ENCODE measurements around the gene NEURL1B.

The NEURL1B gene

GRCh38 chr5:172726966-172727365 lies 85.9 kb downstream of the NEURL1B start:
- no peak for FAIRE-seq
- no peak for TF ChIP-seq POLR2A (IDR thresholded peaks at IDR 0.05; ENCODE audit: low read depth, low read length)
- no peak for DNase-seq (ENCODE audit: insufficient read length, low spot score)

GRCh38 chr5:172727551-172727950 lies 86.5 kb downstream of the NEURL1B start:
- FAIRE-seq (no peak), DNase-seq (ENCODE audit: insufficient read length, low spot score) (no peak)
- no peak for TF ChIP-seq POLR2A (IDR thresholded peaks at IDR 0.05; ENCODE audit: low read depth, low read length)

- FAIRE-seq (no peak), DNase-seq (ENCODE audit: insufficient read length, low spot score) (no peak)
- TF ChIP-seq POLR2A (IDR thresholded peaks at IDR 0.05; ENCODE audit: low read depth, low read length), result no peak
Observed at GRCh38 chr5:172728481-172729241, 87.6 kb downstream of the NEURL1B start.

- FAIRE-seq (no peak), DNase-seq (ENCODE audit: insufficient read length, low spot score) (no peak)
- no peak for TF ChIP-seq POLR2A (IDR thresholded peaks at IDR 0.05; ENCODE audit: low read depth, low read length)
Observed at GRCh38 chr5:172729588-172729987, 88.5 kb downstream of the NEURL1B start.

GRCh38 chr5:172730222-172730621 lies 89.2 kb downstream of the NEURL1B start:
- TF ChIP-seq POLR2A (IDR thresholded peaks at IDR 0.05; ENCODE audit: low read depth, low read length), result no peak
- no peak for DNase-seq (ENCODE audit: insufficient read length, low spot score)
- no peak for FAIRE-seq

DNA sequence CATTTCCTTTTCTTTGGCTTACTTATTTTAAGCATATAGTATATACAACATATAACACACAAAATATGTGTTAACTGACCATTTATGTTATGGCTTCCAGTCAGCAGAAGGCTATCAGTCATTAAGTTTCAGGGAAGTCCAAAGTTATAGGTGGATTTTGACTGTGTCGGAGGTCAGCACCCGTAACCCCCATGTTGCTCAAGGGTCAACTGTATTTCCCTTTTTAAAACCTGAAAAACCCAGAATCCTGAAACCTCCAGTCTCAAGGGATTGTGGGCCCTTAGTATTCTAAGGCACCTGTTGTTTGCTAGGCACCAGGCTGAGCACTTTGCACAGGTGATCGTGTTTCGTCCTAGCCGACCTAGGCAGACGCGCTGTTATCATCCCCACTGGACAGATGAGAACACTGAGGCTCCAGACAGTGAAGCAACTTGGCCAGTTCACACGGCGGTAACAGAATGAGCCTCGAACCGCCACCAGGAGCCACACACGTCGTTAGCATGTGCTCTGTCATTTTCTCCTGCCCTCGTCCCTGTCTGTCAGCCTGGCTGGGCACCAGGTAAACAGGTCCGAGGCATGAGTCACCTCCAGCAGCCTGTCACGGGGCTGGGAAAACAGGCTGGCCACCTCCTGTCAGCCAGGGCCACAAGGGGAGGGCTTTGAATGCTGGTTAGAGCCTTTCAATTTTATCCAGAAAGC lies 90.1 kb downstream of the NEURL1B start:
- FAIRE-seq (no peak), DNase-seq (ENCODE audit: insufficient read length, low spot score) (peak; percentile 30)
- TF ChIP-seq POLR2A (IDR thresholded peaks at IDR 0.05; ENCODE audit: low read depth, low read length), result no peak

- FAIRE-seq (no peak), DNase-seq (ENCODE audit: insufficient read length, low spot score) (no peak)
- no peak for TF ChIP-seq POLR2A (IDR thresholded peaks at IDR 0.05; ENCODE audit: low read depth, low read length)
Observed at GRCh38 chr5:172731680-172732074, 90.6 kb downstream of the NEURL1B start.

GRCh38 chr5:172732201-172732865 lies 91.3 kb downstream of the NEURL1B start:
- no peak for TF ChIP-seq POLR2A (IDR thresholded peaks at IDR 0.05; ENCODE audit: low read depth, low read length)
- no peak for DNase-seq (ENCODE audit: insufficient read length, low spot score)
- no peak for FAIRE-seq

DNA sequence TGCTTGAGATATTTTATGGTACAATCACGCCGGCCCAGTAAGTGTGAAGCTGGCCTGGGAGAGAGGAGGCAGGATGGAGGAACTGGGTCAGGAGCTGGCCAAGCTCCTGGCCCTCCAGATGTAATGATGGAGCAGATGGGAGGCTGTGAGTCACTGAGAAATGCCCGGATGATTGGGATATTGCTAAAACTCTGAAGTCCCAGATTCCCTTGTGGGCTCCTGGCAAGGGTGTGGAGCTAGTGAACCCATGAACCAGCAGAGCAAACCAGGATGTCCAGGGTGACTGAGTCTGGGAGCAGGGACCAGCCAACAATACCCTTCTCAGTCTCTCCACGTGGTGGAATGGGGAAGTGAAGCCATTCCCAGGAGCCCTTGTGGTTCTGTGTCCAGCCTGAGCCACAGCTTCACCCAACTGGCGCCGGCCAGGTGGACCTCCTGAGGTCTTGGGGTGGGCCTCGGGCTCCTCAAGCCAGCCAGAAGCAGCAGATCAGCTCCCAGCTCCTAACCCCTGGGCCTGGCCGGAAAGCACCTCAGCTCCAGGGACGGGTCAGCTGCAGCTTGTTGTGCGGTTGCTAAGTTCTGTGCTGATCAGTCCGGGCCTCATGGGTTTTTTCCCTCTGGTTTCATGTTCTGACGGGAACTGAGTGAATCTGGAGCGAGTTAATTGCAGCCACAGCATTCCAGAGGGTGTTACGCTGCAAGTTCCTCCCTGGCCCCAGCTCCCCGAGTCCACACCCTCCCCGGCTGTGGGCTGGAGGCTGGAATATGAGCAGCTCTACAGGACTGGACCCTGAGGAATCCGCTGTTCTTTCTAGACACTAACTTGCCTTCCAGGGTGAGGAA lies 92.3 kb downstream of the NEURL1B start:
- TF ChIP-seq POLR2A (IDR thresholded peaks at IDR 0.05; ENCODE audit: low read depth, low read length), result peak; percentile 49; the same call in 1 of the 2 replicates
- peak; percentile 82 for DNase-seq (ENCODE audit: insufficient read length, low spot score)
- FAIRE-seq, result no peak

DNA sequence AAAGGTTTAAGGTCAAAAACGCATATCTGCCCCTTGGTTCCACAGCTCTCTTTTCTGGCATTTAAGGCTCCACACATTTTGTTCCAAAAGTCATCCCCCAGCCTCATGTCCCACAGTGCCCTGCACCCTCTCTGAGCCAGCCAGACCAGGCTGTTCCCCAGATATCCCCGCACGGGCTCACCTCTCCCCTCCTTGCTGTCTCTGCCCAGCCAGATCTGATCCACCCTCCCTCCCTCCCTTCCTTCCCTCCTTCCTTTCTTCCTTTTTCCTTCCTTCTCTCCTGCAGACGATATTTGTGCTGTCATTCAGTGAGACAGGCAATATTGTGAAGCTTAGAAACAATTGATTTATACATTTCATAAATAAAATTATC lies 92.9 kb downstream of the NEURL1B start:
- TF ChIP-seq POLR2A (IDR thresholded peaks at IDR 0.05; ENCODE audit: low read depth, low read length), result no peak
- no peak for FAIRE-seq
- DNase-seq (ENCODE audit: insufficient read length, low spot score), result no peak

- TF ChIP-seq POLR2A (IDR thresholded peaks at IDR 0.05; ENCODE audit: low read depth, low read length), result no peak
- FAIRE-seq (no peak), DNase-seq (ENCODE audit: insufficient read length, low spot score) (no peak)
Observed at GRCh38 chr5:172735141-172735831, 94.2 kb downstream of the NEURL1B start.

- DNase-seq (ENCODE audit: insufficient read length, low spot score) (no peak), FAIRE-seq (no peak)
- no peak for TF ChIP-seq POLR2A (IDR thresholded peaks at IDR 0.05; ENCODE audit: low read depth, low read length)
Observed at GRCh38 chr5:172736508-172737135, 95.6 kb downstream of the NEURL1B start.

DNA sequence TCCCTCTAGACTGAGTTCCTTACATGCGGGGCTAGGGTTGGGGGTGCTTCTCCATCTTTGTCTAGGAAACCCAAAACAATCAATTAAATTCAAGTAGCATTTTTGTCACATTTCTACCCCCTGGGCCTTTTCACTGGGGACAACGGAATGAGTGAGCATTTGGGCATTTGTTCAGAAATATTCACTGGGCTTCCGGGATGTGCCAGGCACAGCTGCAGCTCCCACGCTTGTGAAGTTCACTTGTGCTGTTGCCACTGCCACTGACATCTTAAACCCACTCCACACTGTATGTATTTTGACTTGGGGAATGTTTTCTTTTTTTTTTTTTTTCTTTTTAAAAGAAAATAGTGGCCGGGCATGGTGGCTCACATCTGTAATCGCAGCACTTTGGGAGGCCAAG lies 98.3 kb downstream of the NEURL1B start:
- no peak for DNase-seq (ENCODE audit: insufficient read length, low spot score)
- FAIRE-seq, result no peak
- TF ChIP-seq POLR2A (IDR thresholded peaks at IDR 0.05; ENCODE audit: low read depth, low read length), result no peak

Measured in H54 (cell line).